Airway epithelial cell (primary cell): ENCODE results near the gene GSG1L. TPM values are rescaled to one million over a fixed set of nuclear protein-coding genes. Genes with fewer than 3 reads are reported as not detected.

Source experiments
- total RNA-seq: library from RNA; depleted of rRNA; stranded (reverse); fragments of >200 nt; gene quantifications from 2 replicates; pipeline ENCODE4 v1.2.3, GENCODE V29; 2015

The GSG1L gene
- total RNA-seq, result not detected in 2 replicates

GRCh38 chr16:28063591-28064061 lies at the start of gene GSG1L:
Gene GSG1L, minus strand, starts transcription at chr16:28063714. Its CDS starts 290 bp downstream, at chr16:28063424.

Other genes with a start within 250 kb of the GSG1L start
- 98.2 and 118 TPM in 2 replicates for gene XPO6, start 148.3 kb upstream of the GSG1L start, total RNA-seq
- gene SBK1, start 228.8 kb upstream of the GSG1L start, total RNA-seq, result 0.09 and 0.35 TPM in 2 replicates